Inflammatory macrophage treated with lipopolysaccharide for 4 hours (primary cell): ENCODE measurements around the gene HESX1.

Experiments used
- DNase-seq: peaks from one replicate; pipeline ENCODE4 v3.0.0-alpha.2; 2020

Gene HESX1

DNA sequence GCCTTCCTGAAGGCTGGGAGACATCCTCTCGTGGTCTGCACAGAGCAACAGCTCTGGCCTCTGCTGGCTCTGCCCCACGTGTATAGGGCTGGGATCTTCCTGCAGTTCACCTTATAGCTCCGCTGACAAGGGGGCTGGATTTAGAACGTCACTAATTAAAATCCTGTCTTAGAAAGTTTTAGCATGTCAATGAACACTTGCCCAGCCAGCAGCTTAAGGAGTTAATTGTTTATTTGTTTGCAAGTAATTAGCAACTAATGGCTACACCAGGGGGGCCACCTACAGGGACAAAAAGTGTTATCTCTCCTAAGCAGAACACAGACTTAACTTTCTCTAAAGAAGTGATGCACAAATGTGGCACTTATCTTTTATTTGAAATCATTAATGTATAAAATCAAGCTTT is at the start of gene HESX1:
Gene HESX1 (minus strand): TSS at position 84 of the 403 bp plus-strand sequence. CDS start 60 bp downstream, at position 24.
- no peak for DNase-seq

DNA sequence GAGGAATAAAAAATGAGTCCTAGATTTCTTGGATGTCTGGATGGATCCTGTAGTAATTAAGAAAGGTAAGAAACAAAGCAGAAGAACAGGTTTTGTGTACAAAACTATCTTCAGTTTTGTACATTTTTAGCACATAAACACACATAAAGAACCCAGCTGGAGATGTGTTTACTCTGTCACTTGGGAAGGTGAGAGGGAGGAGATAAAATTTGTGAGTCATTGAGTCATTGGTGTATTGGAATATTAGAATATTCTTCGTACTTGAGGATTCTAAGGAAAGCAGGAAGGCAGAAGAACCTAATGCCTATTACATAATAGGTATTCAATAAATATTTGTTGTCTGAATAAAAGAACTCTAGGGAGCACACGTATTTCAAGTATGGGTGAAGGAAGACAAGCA is 45.2 kb upstream of the HESX1 start:
- DNase-seq: no peak

DNA sequence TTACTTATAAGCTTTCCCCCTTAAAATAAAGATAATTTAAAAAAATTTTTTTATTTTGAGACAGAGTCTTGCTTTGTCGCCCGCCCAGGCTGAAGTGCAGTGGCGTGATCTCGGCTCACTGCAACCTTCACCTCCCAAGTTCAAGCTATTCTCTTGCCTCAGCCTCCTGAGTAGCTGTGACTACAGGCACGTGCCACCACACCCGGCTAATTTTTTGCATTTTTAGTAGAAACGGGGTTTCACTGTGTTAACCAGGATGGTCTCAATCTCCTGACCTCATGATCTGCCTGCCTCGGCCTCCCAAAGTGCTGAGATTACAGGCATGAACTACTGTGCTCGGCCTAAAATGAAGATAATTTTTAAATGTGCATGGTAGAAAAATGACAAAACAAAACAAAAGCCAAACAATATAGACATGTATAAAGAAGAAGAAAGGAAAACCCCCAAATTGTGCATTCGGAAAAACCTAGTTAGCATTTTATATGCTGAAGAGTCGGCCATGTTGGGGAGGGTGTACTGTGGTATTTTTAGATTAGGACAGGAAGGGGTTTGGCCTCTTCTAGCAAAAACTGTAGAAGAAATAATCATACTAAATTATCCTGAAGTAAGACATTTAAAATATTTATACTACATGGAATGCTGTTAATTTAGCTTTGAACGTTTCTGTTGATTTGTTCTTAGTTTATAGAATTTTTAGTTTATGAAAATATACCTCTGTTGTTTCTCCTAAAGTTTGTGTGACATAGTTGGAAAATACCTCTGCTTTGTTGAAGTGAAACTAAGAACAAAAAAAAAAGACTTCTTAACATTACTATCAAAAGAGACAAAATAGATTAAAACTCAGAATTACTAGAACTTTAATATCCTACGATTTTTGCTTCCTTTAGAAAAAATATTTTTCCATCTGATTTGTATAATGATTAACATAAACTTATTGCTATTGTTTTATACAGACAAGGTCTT is 35.1 kb upstream of the HESX1 start:
- DNase-seq: no peak

DNA sequence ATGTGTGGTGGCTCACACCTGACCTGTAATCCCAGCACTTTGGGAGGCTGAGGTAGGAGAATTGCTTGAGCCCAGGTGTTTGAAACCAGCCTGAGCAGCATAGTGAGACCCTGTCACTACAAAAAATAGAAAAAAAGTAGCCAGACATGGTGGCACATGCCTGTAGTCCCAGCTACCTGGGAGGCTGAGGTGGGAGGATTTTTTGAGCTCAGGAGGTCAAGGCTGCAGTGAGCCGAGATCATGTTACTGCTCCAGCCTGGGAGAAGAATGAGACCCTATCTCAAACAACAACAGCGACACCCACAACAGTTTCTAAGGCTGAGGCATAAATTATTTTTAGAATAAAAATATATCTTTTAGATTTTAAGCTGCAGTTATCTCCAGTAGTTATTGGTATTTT is 34.0 kb upstream of the HESX1 start:
- DNase-seq: no peak

DNA sequence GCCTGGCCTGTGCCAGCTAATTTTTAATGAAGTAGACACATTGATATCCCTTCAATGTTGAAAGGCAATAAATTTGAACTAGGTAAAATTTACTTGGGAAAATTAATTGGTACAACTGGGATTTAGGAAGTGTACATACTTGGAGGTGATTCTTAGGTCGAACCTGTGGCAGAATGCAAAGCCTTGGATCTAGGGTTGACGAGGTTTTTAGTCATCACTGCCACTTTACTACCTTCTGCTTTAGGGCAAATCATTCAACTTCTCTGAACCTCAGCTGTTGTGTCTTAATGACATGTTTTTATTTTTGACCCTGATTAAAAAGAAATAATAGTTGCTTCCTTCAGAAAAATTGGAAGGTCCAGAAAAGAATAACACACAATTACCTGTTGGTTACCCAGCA is 30.2 kb upstream of the HESX1 start:
- no peak for DNase-seq

DNA sequence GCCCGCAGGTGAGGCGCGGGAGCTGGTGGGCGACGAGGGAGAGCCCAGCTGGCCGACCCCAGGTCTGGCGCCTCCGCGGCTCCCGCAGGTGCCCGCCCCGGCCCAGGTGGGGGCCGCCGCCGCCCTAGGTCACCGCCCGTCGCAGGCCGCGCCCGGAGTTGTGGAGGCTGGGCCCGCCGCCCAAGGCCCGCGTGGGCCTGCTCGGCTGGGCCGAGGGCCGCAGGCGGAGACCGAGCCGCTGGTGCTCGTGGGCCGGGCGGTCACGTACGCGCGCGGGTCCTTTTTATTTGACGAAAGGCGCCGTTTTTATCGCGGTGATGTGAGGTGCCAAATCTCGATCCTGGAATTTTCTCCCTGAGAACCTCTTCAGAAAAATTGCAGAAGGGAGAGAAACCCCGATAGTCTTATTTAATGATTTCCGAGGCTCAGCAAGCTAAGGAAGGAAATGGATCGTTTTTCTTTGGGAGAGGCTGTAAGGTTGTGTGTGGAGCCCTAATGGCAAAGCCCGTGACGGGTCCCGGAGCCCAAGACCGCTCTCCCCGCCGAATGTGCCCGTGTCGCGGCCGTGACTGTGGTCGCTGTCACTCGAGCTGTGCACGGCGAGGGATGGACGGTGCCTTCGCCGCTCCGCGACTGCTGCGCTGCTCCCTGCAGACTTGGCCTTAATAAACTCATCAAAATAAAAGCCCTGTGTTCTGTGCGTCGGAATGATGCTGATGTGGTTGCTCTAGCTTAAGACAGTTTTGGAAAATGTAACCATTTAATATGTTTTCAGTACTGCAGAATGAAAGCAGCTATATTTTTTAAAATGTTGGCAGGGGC is 28.4 kb upstream of the HESX1 start:
- peak; percentile 26 for DNase-seq

DNA sequence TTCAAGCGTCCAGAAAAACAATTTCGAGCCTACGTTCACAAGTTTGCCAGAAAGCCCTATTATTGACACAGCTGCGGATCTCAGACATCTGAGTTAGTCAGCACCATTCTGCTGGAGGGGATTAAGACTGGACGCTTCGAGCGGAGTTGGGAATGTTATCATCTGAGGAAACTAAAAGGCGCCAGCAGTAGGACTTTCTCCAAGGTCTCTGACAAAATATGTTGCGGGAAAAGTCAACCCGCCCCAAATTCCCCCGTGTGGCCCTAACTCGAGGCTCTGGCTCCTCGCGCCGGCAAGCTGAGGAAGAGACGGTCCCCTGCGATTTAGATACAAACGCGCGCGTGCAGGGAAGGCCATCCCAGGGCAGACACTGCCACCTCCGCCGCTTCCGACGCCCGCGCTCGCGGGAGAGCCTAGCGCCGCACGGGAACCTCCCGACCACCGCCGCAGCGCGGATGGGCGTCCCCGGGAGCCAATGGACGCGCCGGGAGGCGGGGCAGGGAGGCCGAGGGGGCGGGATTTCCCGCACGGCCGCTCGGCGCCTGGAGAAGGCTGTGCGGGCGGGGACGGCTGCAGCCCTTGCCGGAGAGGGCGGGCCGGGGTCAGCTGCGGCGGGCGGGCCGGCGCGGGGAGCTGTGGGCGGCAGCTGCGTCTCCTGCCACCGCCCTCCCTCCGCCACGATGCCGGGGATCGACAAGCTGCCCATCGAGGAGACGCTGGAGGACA is 27.6 kb upstream of the HESX1 start, which contains the start of gene APPL1:
Gene APPL1 (plus strand): TSS at position 526 of the 726 bp plus-strand sequence. CDS start 155 bp downstream, at position 681.
- peak; percentile 93 for DNase-seq

DNA sequence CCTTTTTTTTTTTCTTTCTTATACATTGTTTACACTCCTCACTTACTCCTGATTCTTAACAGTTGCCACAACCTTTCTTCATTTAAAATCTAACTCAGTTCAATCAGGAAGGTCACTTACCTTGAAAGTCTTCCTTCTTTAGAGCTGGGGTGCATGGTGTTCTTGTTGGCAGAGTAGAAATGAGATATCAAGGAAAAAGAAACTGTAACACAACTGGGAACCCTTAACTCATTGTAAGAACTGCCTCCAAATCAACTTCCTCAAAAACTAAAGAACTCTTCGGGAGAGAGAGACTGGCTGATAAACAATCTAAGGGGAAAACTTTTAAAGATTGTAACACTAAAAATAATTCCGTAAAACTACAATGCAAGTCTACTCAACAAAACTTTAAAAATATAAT is 26.4 kb upstream of the HESX1 start:
- peak; percentile 71 for DNase-seq

DNA sequence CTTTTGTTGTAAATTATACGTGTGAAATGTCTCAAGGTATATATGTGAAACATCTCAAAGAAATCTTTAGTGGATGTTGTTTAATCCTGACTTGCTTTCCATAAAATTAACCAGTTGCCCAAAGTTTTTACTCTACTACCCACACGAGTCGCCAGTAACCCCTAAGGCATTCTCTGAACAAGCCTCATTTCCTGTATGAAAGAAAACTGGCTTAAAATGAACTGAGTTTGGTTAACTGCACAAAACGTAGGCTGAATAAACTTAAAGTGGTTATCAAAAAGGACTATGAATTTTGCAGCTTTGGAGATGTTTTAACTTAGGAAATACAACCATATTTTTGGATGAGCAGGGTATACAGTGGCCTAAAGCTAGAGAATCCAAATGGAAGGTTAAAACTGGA is 25.1 kb upstream of the HESX1 start:
- no peak for DNase-seq

DNA sequence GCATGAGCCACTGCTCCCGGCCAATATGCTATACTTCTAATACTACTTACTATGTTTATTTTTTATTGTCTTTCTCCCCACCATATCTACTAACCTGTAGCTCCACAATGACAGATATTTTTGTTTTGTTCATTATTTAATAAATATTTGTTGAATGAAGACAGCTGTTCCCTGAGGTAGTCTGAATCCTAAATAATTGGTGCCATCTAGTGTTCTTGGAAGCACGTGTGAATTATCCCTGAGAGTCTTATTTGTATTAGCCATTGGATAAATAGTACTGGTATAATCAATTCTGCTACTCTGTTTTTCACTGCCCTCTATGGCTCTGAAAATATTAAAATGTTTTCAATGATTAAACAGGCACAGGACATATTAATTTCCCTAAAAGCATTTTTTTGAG is 22.1 kb upstream of the HESX1 start:
- DNase-seq: no peak

DNA sequence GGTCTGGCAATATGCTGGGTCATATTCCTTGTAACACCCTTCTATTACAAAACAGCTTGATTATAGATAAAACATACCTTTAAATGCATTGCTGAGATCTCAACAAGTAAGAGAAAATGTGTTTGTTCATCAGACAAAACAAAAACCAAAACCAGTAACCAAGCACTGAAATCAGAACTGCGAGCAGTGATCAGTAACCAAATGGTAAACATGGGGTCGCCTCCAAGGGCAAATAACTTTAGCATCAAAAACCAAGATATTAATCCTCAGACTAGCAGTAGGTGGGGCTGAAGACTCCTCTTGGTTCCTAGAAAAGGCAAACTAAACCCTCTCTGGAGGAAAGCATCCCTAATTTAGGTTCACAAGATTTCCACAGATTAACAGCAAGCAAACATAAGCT is 6.6 kb upstream of the HESX1 start:
- no peak for DNase-seq

DNA sequence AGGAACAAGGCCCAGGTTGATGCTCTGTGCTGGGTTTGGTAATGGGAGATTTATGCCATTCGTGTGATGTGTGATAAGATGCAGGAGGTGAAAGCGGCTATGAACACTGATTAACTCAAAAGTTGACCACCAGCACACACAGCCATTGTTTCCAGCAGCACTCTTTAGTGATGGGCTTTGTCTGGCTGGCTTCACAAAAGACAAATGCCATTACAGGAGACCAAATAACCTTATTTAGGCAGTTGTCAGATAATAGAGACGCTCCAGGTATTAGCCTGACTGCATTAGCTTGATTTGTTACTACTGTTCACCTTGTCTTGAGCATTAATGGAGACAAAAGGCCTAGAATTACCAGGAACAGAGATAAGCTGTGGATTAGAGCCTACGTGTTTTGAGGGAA is 5.1 kb downstream of the HESX1 start:
- DNase-seq: no peak

DNA sequence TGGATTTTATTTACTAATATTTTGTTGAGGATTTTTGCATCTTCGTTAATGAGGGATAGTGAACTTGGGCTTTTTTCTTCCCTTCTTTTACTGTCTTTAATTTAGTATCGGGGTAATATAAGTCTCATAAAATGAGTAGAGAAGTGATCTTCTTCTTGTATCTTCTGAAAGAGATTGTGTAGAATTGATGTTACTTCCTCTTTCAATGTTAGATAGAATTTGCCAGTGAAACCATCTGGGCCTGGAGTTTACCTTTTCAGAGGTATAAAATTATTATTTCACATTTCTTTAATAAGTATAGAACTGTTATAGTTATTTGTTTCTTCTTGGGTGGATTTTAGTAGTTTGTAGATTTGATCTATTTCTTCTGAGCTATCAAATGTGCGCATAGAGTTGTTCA is 7.8 kb downstream of the HESX1 start:
- no peak for DNase-seq

DNA sequence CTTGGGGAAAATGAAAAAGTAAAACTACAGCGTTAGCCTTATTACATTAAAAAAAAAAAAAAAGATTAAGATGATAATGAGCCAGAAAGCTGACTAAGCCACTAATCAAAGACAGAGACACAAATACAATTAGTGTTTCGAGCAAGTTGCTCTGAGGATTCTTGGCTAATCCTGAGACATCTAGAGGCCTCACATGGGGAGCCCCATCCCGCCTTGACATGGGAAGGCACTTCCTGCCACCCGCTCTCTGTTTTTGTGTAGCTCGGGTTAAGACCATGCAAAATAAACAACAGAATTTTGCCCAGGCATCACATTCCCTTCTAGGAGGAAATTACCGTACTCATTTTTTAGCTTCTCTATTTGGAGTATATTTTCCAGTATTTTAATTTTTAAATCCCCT is 15.3 kb downstream of the HESX1 start:
- DNase-seq: no peak

DNA sequence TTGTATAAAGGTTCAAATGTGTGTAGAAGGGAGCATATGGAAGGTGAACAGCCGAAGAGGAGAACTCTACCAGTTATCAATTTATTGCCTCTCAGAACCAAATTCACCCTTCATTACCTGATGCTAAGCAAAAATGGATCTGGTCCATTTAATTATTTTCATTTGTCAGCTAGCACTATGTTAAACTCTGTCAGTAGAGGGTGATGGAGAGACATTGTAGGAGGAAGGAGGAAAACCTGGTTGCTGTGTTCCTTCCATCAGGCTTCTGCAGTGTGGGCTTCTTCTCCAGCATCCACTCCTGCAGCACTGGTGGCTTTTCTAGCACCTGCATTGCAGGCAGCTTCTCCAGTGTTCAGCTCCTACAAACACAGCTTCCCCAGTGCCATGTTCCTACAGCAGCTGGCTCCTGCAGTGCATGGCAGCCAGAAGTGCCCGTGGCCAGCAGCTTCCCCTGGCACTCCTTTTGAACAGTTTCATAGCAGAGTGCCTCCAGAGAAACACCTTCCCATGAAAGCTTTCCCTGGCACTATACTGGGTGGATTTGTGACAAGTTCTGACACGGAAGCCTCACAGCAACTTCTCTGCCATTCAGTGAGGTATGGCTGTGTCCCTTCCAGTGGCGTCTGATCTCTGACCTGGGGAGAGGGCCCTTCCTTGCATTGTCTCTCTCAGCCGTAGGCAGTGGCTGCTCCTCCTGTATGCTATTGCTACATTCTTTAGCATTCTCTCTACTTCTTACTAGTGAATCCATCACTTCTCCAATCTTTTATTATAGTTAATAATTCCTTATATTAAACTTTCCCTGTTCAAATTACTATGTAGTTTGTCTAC is 20.0 kb downstream of the HESX1 start:
- DNase-seq: no peak

DNA sequence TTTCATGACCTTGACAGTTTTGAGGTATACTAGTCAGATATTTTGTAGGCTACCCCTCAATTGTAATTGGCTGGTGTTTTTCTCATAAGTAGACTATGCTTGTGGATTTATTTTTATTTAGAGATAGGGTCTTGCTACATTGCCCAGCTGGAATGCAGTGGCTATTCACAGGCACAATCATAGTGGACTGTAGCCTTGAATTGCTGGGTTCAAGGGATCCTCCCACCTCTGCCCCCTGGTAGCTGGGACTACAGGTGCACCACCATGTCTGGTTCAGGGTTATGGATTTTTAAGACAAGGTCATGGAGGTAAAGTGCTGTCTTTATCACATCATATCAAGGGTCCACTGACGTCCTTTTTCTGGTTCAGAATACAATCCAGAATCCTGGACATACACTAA is 23.7 kb downstream of the HESX1 start:
- DNase-seq: no peak

DNA sequence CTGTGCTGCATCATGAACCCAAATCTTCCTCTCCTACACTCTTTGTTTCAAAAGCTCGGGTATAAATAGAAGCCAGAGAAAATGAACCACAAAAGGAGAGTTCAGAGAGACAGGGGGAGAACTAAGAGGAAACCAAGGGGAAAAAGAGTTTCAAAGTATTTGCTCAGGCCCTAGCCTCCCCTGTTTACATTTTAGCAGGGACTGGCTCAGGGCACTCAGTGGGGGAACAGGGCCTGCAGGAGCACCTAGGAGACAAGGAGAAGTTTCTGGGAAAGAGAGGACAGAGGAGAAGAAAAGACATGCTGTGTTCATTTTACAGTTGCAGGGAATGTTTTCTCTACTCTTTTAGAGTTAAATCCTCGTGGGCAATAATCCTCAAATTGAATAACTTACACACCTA is 26.1 kb downstream of the HESX1 start:
- DNase-seq: no peak

DNA sequence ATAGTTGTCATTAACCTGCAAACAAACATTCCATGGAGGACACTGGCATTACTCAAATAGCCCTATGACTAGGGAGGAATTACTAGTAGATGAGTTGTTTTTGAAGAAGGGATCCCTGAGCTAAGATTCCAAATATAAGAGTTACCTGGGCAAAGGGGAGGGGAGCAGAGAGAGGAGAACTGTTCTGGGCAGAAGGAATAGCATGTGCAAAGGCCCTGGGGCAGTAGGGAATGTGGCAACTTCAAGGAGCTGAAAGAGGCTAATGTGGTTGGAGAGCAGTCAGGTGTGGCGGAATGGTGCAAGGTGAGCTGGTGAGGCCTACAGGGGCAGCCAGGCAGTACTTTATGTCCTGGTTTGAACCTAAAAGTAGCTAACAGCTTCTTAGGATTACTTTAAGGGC is 28.8 kb downstream of the HESX1 start:
- DNase-seq: no peak

DNA sequence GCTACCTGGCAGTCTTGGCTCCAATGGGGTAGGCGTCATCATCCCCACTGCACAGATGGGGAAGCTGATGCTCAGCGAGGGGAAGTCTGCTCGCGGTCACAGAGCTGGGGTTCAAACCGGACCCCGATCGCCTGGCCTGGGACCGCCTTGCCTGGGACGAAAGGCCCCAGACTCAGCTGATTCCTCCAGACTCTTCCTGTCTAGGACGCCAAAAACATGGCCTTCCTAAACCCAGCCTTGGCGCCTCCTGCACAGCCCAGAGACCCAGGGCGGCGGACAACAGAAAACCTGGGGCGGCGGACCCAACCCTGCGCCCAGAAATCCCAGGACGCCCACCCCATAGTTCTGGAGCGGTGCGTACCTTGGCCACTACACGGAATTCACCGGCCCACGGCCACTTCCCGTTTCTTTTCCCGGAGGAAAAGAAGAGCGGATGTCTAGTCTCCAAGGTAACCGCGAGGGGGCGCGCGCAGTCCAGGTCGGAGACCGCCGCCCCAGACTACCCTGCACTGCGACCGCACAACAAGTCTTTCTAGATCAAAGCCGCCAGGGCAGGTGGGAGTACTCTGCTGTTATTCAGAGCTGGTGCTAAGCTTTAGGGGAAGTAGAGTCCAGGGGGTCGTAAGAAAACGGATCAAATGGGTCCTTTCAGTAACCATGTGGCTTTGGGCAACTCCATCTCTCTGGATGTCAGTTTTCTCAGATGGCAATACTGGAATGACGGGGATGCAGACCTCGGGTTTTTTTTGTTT is 29.7 kb downstream of the HESX1 start:
- DNase-seq: peak; percentile 61

DNA sequence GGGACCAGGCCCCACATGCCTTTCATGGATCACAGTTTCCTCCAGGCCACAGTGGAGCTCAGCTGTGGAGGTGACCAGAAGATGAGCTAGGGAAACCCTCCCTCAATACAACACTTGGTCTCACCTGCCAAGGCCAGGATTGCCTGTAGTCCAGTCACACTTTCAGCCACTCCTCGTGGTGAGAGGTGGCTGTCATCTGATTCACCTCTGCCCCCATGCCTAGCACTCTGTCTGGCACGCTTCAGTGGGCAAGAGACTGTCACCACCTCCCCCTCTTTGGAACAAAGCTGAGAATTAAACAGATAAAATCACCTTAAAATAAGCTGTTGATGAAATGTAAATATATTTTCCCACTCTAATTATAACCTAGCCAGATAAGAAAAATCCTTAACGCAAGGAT is 30.7 kb downstream of the HESX1 start:
- DNase-seq: no peak

DNA sequence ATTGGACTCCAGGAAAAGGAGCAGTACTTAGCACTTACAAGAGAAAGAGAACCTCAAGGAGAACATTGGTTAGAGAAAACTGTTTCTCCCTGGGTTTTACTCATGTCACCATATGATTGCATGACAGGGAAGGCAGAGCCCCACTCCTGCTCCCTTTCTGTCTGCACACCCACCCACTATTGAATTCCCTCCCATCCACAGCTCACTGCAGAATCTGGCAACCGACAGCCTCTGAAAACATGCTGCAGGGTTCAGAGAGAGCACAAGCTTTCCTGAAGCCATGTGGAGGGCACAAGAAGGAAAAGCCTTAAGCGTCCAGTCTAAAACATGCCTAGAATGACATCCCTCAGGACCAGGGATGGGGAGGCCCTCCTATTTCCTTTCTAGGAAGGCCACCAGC is 31.6 kb downstream of the HESX1 start:
- DNase-seq: no peak
